Caco-2 (cell line): ENCODE results near the gene BMPR1B. TPM values are rescaled to one million over a fixed set of nuclear protein-coding genes. Genes with fewer than 3 reads are reported as not detected.
"Not testable (repeated sequence)": the region's sequence is repeated elsewhere in the genome, so short reads cannot be mapped to it uniquely, and the experiment has no call there.

Source experiments
- BruUV-seq: library from RNA; stranded (reverse); fragments of 400-500 nt; replicated peaks from 2 replicates; lab custom pipeline; 2021; lab: Mats Ljungman, UMichigan
- CTCF ChIA-PET: fragments of 300-600 bp; sonication (Branson Sonifier 250); formaldehyde crosslinking; loops from one replicate; lab custom pipeline; 2022; ENCODE audit warnings: antibody characterized with exemption; lab: Charles Lee
- POLR2A ChIA-PET: fragments of 300-600 bp; sonication (Branson Sonifier 250); formaldehyde crosslinking; loops from one replicate; lab custom pipeline; 2022; ENCODE audit warnings: antibody characterized with exemption; lab: Charles Lee
- DNase-seq, 2 experiments: peaks; one replicate each; pipeline versions ENCODE4 v3.0.0 to v3.0.0-alpha.2; 2020 to 2022
- H3K27me3 ChIP-seq: replicated peaks from 2 replicates; pipeline ENCODE4 v1.6.0; 2011; ENCODE audit warnings: low read length; ENCODE audit not compliant: control insufficient read depth, insufficient read depth
- H3K36me3 ChIP-seq: 2 replicates; pipeline ENCODE4 v1.5.1; 2011; ENCODE audit warnings: low read length; ENCODE audit not compliant: control insufficient read depth, insufficient read depth
- H3K4me1 ChIP-seq: fragments of 250-450 bp; sonication (Bioruptor Pico); 2 replicates; pipeline ENCODE4 v1.5.1; 2020; ENCODE audit warnings: mild to moderate bottlenecking
- H3K4me3 ChIP-seq: 2 replicates; pipeline ENCODE4 v1.5.1; 2011; ENCODE audit warnings: low read depth, mild to moderate bottlenecking, control low read depth, low read length
- H3K9me3 ChIP-seq: fragments of 250-450 bp; sonication (Bioruptor Pico); 2 replicates; pipeline ENCODE4 v1.5.1; 2020; ENCODE audit warnings: mild to moderate bottlenecking, moderate library complexity
- H3K27ac Mint-ChIP-seq: one replicate; pipeline ENCODE4 v1.8.0; 2022; ENCODE audit warnings: mixed read lengths; ENCODE audit not compliant: unreplicated experiment
- H3K27me3 Mint-ChIP-seq: one replicate; pipeline ENCODE4 v1.8.0; 2022; ENCODE audit warnings: mixed read lengths; ENCODE audit not compliant: insufficient read depth, unreplicated experiment
- H3K36me3 Mint-ChIP-seq: one replicate; pipeline ENCODE4 v1.8.0; 2022; ENCODE audit warnings: mild to moderate bottlenecking, mixed read lengths; ENCODE audit not compliant: insufficient read depth, unreplicated experiment
- H3K4me1 Mint-ChIP-seq: one replicate; pipeline ENCODE4 v1.8.0; 2022; ENCODE audit warnings: low read depth, mixed read lengths; ENCODE audit not compliant: unreplicated experiment
- H3K4me3 Mint-ChIP-seq: one replicate; pipeline ENCODE4 v1.8.0; 2022; ENCODE audit warnings: mild to moderate bottlenecking, moderate library complexity, mixed read lengths; ENCODE audit not compliant: unreplicated experiment
- H3K9me3 Mint-ChIP-seq: one replicate; pipeline ENCODE4 v1.8.0; 2022; ENCODE audit warnings: mixed read lengths; ENCODE audit not compliant: unreplicated experiment
- intact Hi-C: fragments of 100-400 bp; cut with micrococcal nuclease; formaldehyde crosslinking; loops from one replicate; pipeline ENCODE4 v1.10.0; 2022; ENCODE audit not compliant: unreplicated experiment
- total RNA-seq: library from RNA; stranded (reverse); gene quantifications from 2 replicates; pipeline ENCODE4 v1.2.3, GENCODE V29; 2022
- TF ChIP-seq, protein P1 (sequence below), 2 experiments: fragments of 200-600 bp in 1 of 2; IDR thresholded peaks; 1 replicate in 1 of 2; 2 replicates in 1 of 2; pipeline versions ENCODE4 v1.5.1 to v1.8.0; 2011 to 2022; ENCODE audit warnings: antibody characterized with exemption in 1 of 2, control low read depth in 1 of 2, inconsistent platforms in 1 of 2, low read depth in 1 of 2, low read length in 1 of 2, mild to moderate bottlenecking in 1 of 2, moderate library complexity in 1 of 2; ENCODE audit not compliant: insufficient read depth in 1 of 2, severe bottlenecking in 1 of 2, unreplicated experiment in 1 of 2

BMPR1B gene
- total RNA-seq, 1 experiment from 2014 or later, result 8.7 TPM

- H3K4me3 ChIP-seq, result no peak overlapping the region
- Mint-ChIP-seq H3K36me3 (no peaks in the 10 kb centered on the region), H3K9me3 (no peaks in the 10 kb centered on the region), H3K27ac (no peak overlapping the region), H3K4me1 (no peaks in the 10 kb centered on the region), H3K27me3 (no peaks in the 10 kb centered on the region), H3K4me3 (no peak overlapping the region)
- ChIA-PET POLR2A (no interaction called here), CTCF (interaction anchor here (0.7 kb wide), 1 partner anchor 23 kb away, joined by 6 read pairs; no protein-coding TSS in a partner anchor)
- TF ChIP-seq, protein P1, sequence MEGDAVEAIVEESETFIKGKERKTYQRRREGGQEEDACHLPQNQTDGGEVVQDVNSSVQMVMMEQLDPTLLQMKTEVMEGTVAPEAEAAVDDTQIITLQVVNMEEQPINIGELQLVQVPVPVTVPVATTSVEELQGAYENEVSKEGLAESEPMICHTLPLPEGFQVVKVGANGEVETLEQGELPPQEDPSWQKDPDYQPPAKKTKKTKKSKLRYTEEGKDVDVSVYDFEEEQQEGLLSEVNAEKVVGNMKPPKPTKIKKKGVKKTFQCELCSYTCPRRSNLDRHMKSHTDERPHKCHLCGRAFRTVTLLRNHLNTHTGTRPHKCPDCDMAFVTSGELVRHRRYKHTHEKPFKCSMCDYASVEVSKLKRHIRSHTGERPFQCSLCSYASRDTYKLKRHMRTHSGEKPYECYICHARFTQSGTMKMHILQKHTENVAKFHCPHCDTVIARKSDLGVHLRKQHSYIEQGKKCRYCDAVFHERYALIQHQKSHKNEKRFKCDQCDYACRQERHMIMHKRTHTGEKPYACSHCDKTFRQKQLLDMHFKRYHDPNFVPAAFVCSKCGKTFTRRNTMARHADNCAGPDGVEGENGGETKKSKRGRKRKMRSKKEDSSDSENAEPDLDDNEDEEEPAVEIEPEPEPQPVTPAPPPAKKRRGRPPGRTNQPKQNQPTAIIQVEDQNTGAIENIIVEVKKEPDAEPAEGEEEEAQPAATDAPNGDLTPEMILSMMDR (IDR thresholded peaks at IDR 0.05; ENCODE audit: insufficient read depth in 1 of 2, low read depth in 1 of 2, low read length in 1 of 2, severe bottlenecking in 1 of 2, unreplicated experiment in 1 of 2), result no peak
- BruUV-seq, result no TSS peak
- no peaks in the 10 kb centered on the region for H3K36me3 ChIP-seq
- H3K9me3 ChIP-seq, result no peaks in the 10 kb centered on the region
- no peaks in the 10 kb centered on the region for H3K4me1 ChIP-seq
- intact Hi-C loops, result no loop called here
- no peak for DNase-seq
- H3K27me3 ChIP-seq, result no peaks in the 10 kb centered on the region
Observed at GRCh38 chr4:94828882-94829281, 71.1 kb downstream of the BMPR1B start.

DNA sequence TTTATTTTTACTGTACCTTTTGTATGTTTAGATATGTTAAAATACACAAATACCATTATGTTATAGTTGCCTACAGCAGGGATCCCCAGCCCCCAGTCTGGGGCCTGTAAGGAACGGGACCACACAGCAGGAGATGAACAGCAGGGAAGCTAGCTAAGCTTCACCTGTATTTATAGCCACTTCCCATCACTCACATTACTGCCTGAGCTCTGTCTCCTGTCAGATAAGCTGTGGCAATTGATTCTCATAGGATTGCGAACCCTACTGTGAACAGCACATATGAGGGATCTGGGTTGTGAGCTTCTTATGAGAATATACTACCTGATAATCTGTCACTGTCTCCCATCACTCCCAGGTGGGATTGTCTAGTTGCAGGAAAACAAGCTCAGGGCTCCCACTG is 73.9 kb downstream of the BMPR1B start:
- no peaks in the 10 kb centered on the region for H3K27me3 ChIP-seq
- Mint-ChIP-seq H3K4me3 (no peak overlapping the region), H3K4me1 (no peaks in the 10 kb centered on the region), H3K9me3 (no peaks in the 10 kb centered on the region), H3K27me3 (no peaks in the 10 kb centered on the region), H3K27ac (no peak overlapping the region), H3K36me3 (no peaks in the 10 kb centered on the region)
- ChIA-PET POLR2A (no interaction called here), CTCF (no interaction called here)
- no peak overlapping the region for H3K4me3 ChIP-seq
- no peaks in the 10 kb centered on the region for H3K36me3 ChIP-seq
- no peak for DNase-seq
- TF ChIP-seq, protein P1 (IDR thresholded peaks at IDR 0.05; ENCODE audit: insufficient read depth in 1 of 2, low read depth in 1 of 2, low read length in 1 of 2, severe bottlenecking in 1 of 2, unreplicated experiment in 1 of 2), result no peak
- no peaks in the 10 kb centered on the region for H3K4me1 ChIP-seq
- no peaks in the 10 kb centered on the region for H3K9me3 ChIP-seq
- intact Hi-C loops, result no loop called here
- no TSS peak for BruUV-seq

- POLR2A ChIA-PET, H3K27me3 Mint-ChIP-seq, H3K4me1 ChIP-seq, intact Hi-C loops, H3K27me3 ChIP-seq, H3K4me3 ChIP-seq, DNase-seq, H3K9me3 Mint-ChIP-seq, BruUV-seq, H3K4me3 Mint-ChIP-seq, CTCF ChIA-PET, H3K9me3 ChIP-seq, H3K36me3 Mint-ChIP-seq, H3K27ac Mint-ChIP-seq, H3K36me3 ChIP-seq, H3K4me1 Mint-ChIP-seq: not testable (repeated sequence)
Observed at GRCh38 chr4:94832329-94832728, 74.6 kb downstream of the BMPR1B start.

- H3K36me3 Mint-ChIP-seq, result no peaks in the 10 kb centered on the region
- TF ChIP-seq, protein P1 (IDR thresholded peaks at IDR 0.05; ENCODE audit: insufficient read depth in 1 of 2, low read depth in 1 of 2, low read length in 1 of 2, severe bottlenecking in 1 of 2, unreplicated experiment in 1 of 2), result no peak
- H3K27ac Mint-ChIP-seq, result no peak overlapping the region
Observed at GRCh38 chr4:94833394-94833793, 75.6 kb downstream of the BMPR1B start.

More at GRCh38 chr4:94833394-94833793, 75.6 kb downstream of the BMPR1B start:
- Histone ChIP-seq H3K27me3 (no peaks in the 10 kb centered on the region), H3K4me1 (no peaks in the 10 kb centered on the region), H3K4me3 (no peak overlapping the region), H3K9me3 (no peaks in the 10 kb centered on the region; the same call in 1 of the 2 replicates), H3K36me3 (no peaks in the 10 kb centered on the region)
- Mint-ChIP-seq H3K27me3 (no peaks in the 10 kb centered on the region), H3K9me3 (no peaks in the 10 kb centered on the region), H3K4me3 (no peak overlapping the region), H3K4me1 (no peaks in the 10 kb centered on the region)
- CTCF ChIA-PET, result no interaction called here
- DNase-seq, result no peak
- BruUV-seq, result no TSS peak
- intact Hi-C loops, result loop anchor here (1.0 kb wide), 1 partner anchor 16 kb away; no protein-coding TSS in a partner anchor
- POLR2A ChIA-PET, result no interaction called here
